ENCODE data around the gene EID2B. TPM values are rescaled to one million over a fixed set of nuclear protein-coding genes. Genes with fewer than 3 reads are reported as not detected.

The EID2B gene
- total and polyA plus RNA-seq, 2 of the 13 experiments (the other 11 are each of a cell fraction or from before 2014, with no cell fraction given), result 2.5 to 3.7 TPM

GRCh38 chr19:39517432-39517831 is 15.2 kb downstream of the EID2B start:
- ChIA-PET POLR2A (interaction anchor here (0.7 kb wide), 2 partner anchors 94 to 535 kb away, joined by 3 to 5 read pairs; no protein-coding TSS in a partner anchor), CTCF (ENCODE audit: low intra/inter-chr PET ratio, low total read pairs) (no interaction called here)
- no peaks in the 10 kb centered on the region for H3K9me3 ChIP-seq (ENCODE audit: low read length)
- TF ChIP-seq ZNF800 (CRISPR knock-in tag; IDR thresholded peaks at IDR 0.05), result no peak
- TF ChIP-seq ZMYM3 (CRISPR knock-in tag; IDR thresholded peaks at IDR 0.05), result peak; percentile 53; the same call in 1 of the 2 replicates
- TF ChIP-seq GABPA (IDR thresholded peaks at IDR 0.05; ENCODE audit: low read depth, low read length), result no peak
- TF ChIP-seq GABPA (CRISPR knock-in tag; IDR thresholded peaks at IDR 0.05; ENCODE audit: low read depth), result no peak
- no peak overlapping the region for H3K9ac ChIP-seq (ENCODE audit: insufficient read depth, low read depth, low read length)
- no peak overlapping the region for H3K27ac ChIP-seq (ENCODE audit: extremely low read length, insufficient read depth, low read length)
- in situ Hi-C loops (cut with HindIII; ENCODE audit: extremely low pct_ligation_motif_present, low pct_unique_long_range_greater_than_20kb), result no loop called here
- DNase-seq (ENCODE audit: low spot score) (no peak), FAIRE-seq (no peak), ATAC-seq (no peak)
- no peaks in the 10 kb centered on the region for H3K79me2 ChIP-seq (ENCODE audit: insufficient read depth, low read length)
- H3K4me3 ChIP-seq (replicated peaks in 1 of 3; ENCODE audit: insufficient read depth in 1 of 3, low read depth in 2 of 3, low read length in 3 of 3), result no peak overlapping the region
- intact Hi-C loops (cut with micrococcal nuclease; ENCODE audit: unreplicated experiment), result no loop called here
- H3K27me3 ChIP-seq (ENCODE audit: control insufficient read depth in 1 of 2, insufficient read depth in 2 of 2, low read length in 2 of 2), result peaks cover 1 to 36% of the 10 kb centered on the region in 2 experiments; a peak in 4 of 5 replicates
- whole genome bisulfite sequencing (ENCODE audit: low lambda C conversion rate), result 59% methylated on average over 3 of the region's 3 CpGs
- H4K20me1 ChIP-seq (ENCODE audit: insufficient read depth, low read length), result no peaks in the 10 kb centered on the region
- no peaks in the 10 kb centered on the region for H3K36me3 ChIP-seq (replicated peaks in 1 of 2; ENCODE audit: control insufficient read depth in 1 of 2, insufficient read depth in 2 of 2, low read length in 2 of 2)
- peaks cover 32% of the 10 kb centered on the region for H3K4me1 ChIP-seq (ENCODE audit: insufficient read depth, low read length)
- BruUV-seq (replicated peaks), result no TSS peak
- H3K4me2 ChIP-seq (ENCODE audit: low read depth, low read length), result no peak overlapping the region
- no peak overlapping the region for H2AFZ ChIP-seq (ENCODE audit: low read length)

- DNase-seq (ENCODE audit: low spot score) (no peak), FAIRE-seq (no peak), ATAC-seq (no peak)
- H3K4me3 ChIP-seq (replicated peaks in 1 of 3; ENCODE audit: insufficient read depth in 1 of 3, low read depth in 2 of 3, low read length in 3 of 3), result peak overlapping the region in 2 of 3 experiments; percentile 66 to 83; a peak in 2 of 6 replicates
- H3K4me1 ChIP-seq (ENCODE audit: insufficient read depth, low read length), result peaks cover 26% of the 10 kb centered on the region
- peaks cover 1 to 36% of the 10 kb centered on the region in 2 experiments; a peak in 4 of 5 replicates for H3K27me3 ChIP-seq (ENCODE audit: control insufficient read depth in 1 of 2, insufficient read depth in 2 of 2, low read length in 2 of 2)
- H3K27ac ChIP-seq (ENCODE audit: extremely low read length, insufficient read depth, low read length), result no peak overlapping the region
- CTCF ChIA-PET (ENCODE audit: low intra/inter-chr PET ratio, low total read pairs), result no interaction called here
- H3K79me2 ChIP-seq (ENCODE audit: insufficient read depth, low read length), result no peaks in the 10 kb centered on the region
- H3K9ac ChIP-seq (ENCODE audit: insufficient read depth, low read depth, low read length), result no peak overlapping the region
- in situ Hi-C loops (cut with HindIII; ENCODE audit: extremely low pct_ligation_motif_present, low pct_unique_long_range_greater_than_20kb), result no loop called here
- no peak overlapping the region for H2AFZ ChIP-seq (ENCODE audit: low read length)
- WGBS (ENCODE audit: low lambda C conversion rate), result 39% methylated on average over 6 of the region's 6 CpGs
- no peaks in the 10 kb centered on the region for H3K36me3 ChIP-seq (replicated peaks in 1 of 2; ENCODE audit: control insufficient read depth in 1 of 2, insufficient read depth in 2 of 2, low read length in 2 of 2)
- H3K4me2 ChIP-seq (ENCODE audit: low read depth, low read length), result peak overlapping the region; percentile 86
- intact Hi-C loops (cut with micrococcal nuclease; ENCODE audit: unreplicated experiment), result no loop called here
- POLR2A ChIA-PET, result no interaction called here
- 0 out of 2 replicates have a peak, but pooled peaks have one; percentile 67 for TF ChIP-seq ZNF460 (CRISPR knock-in tag; IDR thresholded peaks at IDR 0.05; ENCODE audit: borderline replicate concordance)
- no peak for TF ChIP-seq RBM22 (optimal IDR thresholded peaks at IDR 0.05; ENCODE audit: low read length)
- no peak for TF ChIP-seq HMGXB3 (CRISPR knock-in tag; IDR thresholded peaks at IDR 0.05; ENCODE audit: borderline replicate concordance)
- no peaks in the 10 kb centered on the region for H3K9me3 ChIP-seq (ENCODE audit: low read length)
- no peaks in the 10 kb centered on the region for H4K20me1 ChIP-seq (ENCODE audit: insufficient read depth, low read length)
- BruUV-seq (replicated peaks), result no TSS peak
Measured at GRCh38 chr19:39516270-39516669, 16.4 kb downstream of the EID2B start.

All from HepG2 (cell line).